ENCODE measurements around the gene ECHS1. TPM values are rescaled to one million over a fixed set of nuclear protein-coding genes. Genes with fewer than 3 reads are reported as not detected.

The ECHS1 gene
- total RNA-seq, 1 experiment from 2014 or later = 37.3 TPM

DNA sequence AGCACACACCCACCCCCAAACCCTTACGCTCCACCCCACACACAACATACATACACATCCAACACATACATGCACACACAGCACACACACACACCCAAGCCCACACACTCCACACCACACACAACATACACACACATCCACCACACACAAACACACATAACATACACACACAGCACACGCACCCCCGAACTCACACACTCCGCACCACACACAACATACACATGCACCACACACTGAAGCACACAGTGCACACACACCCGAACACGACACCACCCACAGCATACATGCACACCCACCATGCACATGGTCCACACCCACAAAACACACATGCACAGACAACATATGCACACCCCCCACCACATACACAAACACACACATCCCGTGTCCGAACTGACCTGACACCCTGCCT, 24.0 kb downstream of the ECHS1 start:
- Histone ChIP-seq H3K9ac (ENCODE audit: low read length) (no peak overlapping the region), H3K27me3 (ENCODE audit: low read length) (no peaks in the 10 kb centered on the region), H3K9me2 (replicated peaks; ENCODE audit: insufficient read depth, low read length) (no peaks in the 10 kb centered on the region), H3K36me3 (ENCODE audit: insufficient read depth, low read length) (no peaks in the 10 kb centered on the region), H4K20me1 (ENCODE audit: insufficient read depth, low read depth, low read length) (no peaks in the 10 kb centered on the region), H2AFZ (ENCODE audit: low read length) (no peak overlapping the region), H3K9me3 (ENCODE audit: low read length) (no peaks in the 10 kb centered on the region), H3K4me1 (ENCODE audit: low read length) (no peaks in the 10 kb centered on the region), H3K27ac (ENCODE audit: low read length) (no peak overlapping the region), H3K79me2 (ENCODE audit: low read length) (no peaks in the 10 kb centered on the region), H3K4me3 (ENCODE audit: low read length) (no peak overlapping the region), H3K4me2 (ENCODE audit: low read depth, low read length, poor library complexity, severe bottlenecking) (no peak overlapping the region)
- no peak for DNase-seq

DNA sequence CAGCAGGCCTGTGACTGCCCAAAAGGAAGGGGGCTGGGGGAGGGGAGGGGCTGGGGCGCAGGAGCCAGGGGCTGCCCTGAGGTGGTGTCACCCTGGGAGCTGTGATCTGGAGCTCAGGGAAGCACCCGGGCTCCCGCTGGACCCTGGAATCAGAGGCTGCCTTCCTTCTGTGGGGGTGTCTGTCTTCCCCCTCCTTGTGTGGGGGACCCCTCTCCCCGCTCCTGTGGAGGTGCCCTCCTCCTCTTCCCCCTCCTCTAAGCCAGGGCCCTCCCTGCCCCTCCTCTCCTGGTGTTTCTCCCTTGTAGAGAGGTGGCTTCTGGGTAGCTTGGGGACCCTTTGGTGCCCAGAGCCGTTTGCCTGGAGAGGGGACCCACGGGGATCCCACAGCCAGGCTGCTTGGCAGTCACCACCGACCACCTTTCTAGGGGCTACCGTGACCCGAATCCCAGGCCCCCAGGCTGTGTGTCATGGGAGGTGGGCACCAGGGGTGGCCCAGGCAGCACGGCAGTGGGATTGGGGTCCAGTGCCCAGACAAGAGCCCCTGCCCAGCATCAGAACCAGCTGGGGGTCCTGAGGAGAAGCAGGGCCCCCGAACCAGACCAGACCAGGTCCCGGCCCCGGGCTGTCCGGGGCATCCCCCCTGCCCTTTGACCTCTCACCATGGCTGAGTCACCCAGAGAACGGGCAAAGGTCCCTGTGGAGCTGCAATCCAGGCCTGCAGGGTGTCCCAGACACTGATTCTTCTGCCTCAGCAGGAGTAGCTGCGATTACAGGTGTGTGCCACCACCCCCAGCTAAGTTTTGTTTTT, 25.2 kb downstream of the ECHS1 start:
- DNase-seq = no peak
- no peak overlapping the region for H3K9ac ChIP-seq (ENCODE audit: low read length)
- H3K79me2 ChIP-seq (ENCODE audit: low read length) = no peaks in the 10 kb centered on the region

DNA sequence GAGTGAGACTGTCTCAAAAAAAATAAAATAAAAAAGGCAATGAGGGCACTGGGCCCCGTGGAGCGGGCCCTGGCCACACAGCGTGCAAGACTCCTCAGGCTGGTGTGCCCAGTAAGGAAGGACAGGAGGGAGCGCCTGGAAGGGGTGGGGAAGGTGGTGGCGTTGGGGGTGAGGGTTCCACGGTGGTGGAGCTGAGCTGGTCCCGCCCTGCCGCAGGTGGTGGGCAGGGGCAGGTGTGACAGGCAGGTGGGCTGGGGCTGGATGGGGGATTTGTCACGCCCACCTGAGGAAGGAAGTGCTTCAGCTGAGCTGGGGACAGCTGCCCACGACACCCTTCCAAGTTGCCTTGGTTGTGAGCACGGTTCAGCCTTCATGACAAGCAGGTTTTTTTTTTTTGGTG, 26.7 kb downstream of the ECHS1 start:
- H3K27me3 ChIP-seq (ENCODE audit: low read length) = no peaks in the 10 kb centered on the region
- H3K4me3 ChIP-seq (ENCODE audit: low read length) = no peak overlapping the region
- no peaks in the 10 kb centered on the region for H3K9me3 ChIP-seq (ENCODE audit: low read length)
- no peak overlapping the region for H3K4me2 ChIP-seq (ENCODE audit: low read depth, low read length, poor library complexity, severe bottlenecking)
- H3K9ac ChIP-seq (ENCODE audit: low read length) = no peak overlapping the region
- H3K36me3 ChIP-seq (ENCODE audit: insufficient read depth, low read length) = no peaks in the 10 kb centered on the region
- H3K4me1 ChIP-seq (ENCODE audit: low read length) = no peaks in the 10 kb centered on the region
- H4K20me1 ChIP-seq (ENCODE audit: insufficient read depth, low read depth, low read length) = no peaks in the 10 kb centered on the region
- no peaks in the 10 kb centered on the region for H3K9me2 ChIP-seq (replicated peaks; ENCODE audit: insufficient read depth, low read length)
- H3K27ac ChIP-seq (ENCODE audit: low read length) = no peak overlapping the region
- H2AFZ ChIP-seq (ENCODE audit: low read length) = no peak overlapping the region
- H3K79me2 ChIP-seq (ENCODE audit: low read length) = no peaks in the 10 kb centered on the region
- no peak for DNase-seq

More for the DNA sequence above, 25.2 kb downstream of the ECHS1 start:
- Histone ChIP-seq H4K20me1 (ENCODE audit: insufficient read depth, low read depth, low read length) (no peaks in the 10 kb centered on the region), H2AFZ (ENCODE audit: low read length) (no peak overlapping the region), H3K27me3 (ENCODE audit: low read length) (no peaks in the 10 kb centered on the region), H3K9me3 (ENCODE audit: low read length) (no peaks in the 10 kb centered on the region), H3K27ac (ENCODE audit: low read length) (no peak overlapping the region), H3K36me3 (ENCODE audit: insufficient read depth, low read length) (no peaks in the 10 kb centered on the region), H3K4me2 (ENCODE audit: low read depth, low read length, poor library complexity, severe bottlenecking) (no peak overlapping the region), H3K4me3 (ENCODE audit: low read length) (no peak overlapping the region), H3K9me2 (replicated peaks; ENCODE audit: insufficient read depth, low read length) (no peaks in the 10 kb centered on the region), H3K4me1 (ENCODE audit: low read length) (no peaks in the 10 kb centered on the region)

DNA sequence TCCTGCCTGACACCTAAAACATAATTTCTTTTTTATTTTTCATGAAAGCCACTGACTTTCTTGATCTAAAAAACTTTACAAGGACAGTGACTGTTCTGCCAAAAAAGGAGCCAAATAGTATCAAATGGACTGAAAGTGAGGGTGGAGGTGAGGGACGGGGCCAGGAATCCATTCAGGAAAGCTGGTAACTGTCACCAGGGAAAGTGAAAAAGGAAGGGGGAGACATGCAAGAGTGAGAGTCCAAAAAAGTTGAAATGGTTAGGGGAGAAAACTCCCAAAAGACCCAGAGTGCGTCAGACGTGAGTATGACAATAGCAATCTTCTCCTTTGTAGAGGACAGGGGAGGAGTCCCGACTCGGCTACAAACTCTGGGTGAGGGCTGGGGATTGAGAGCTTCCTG, 28.9 kb downstream of the ECHS1 start:
- Histone ChIP-seq H3K4me1 (ENCODE audit: low read length) (no peaks in the 10 kb centered on the region), H4K20me1 (ENCODE audit: insufficient read depth, low read depth, low read length) (no peaks in the 10 kb centered on the region), H3K27ac (ENCODE audit: low read length) (no peak overlapping the region), H3K4me2 (ENCODE audit: low read depth, low read length, poor library complexity, severe bottlenecking) (no peak overlapping the region), H3K4me3 (ENCODE audit: low read length) (no peak overlapping the region), H3K27me3 (ENCODE audit: low read length) (no peaks in the 10 kb centered on the region), H3K9me2 (replicated peaks; ENCODE audit: insufficient read depth, low read length) (no peaks in the 10 kb centered on the region), H3K9me3 (ENCODE audit: low read length) (peaks cover 2% of the 10 kb centered on the region; the same call in 1 of the 2 replicates), H3K9ac (ENCODE audit: low read length) (no peak overlapping the region), H2AFZ (ENCODE audit: low read length) (no peak overlapping the region), H3K36me3 (ENCODE audit: insufficient read depth, low read length) (no peaks in the 10 kb centered on the region), H3K79me2 (ENCODE audit: low read length) (no peaks in the 10 kb centered on the region)
- no peak for DNase-seq

DNA sequence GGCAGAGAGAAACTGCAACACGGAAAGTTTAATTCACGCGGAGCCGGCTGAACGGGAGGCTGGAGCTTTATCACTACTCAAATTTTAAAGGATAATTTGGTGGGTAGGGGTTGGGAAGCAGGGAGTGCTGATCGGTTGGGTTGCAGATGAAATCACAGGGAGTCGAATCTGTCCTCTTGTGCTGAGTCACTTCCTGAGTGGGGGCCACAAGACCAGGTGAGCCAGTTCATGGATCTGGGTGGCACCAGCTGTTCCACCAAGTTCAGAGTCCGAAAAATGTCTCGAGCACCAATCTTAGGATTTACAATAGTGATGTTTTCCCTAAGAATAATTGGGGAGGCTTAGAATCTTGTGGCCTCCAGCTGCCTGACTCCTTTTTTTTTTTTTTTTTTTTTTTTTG, 29.6 kb downstream of the ECHS1 start:
- Histone ChIP-seq H3K4me2 (ENCODE audit: low read depth, low read length, poor library complexity, severe bottlenecking) (no peak overlapping the region), H3K27ac (ENCODE audit: low read length) (no peak overlapping the region), H3K9me2 (replicated peaks; ENCODE audit: insufficient read depth, low read length) (no peaks in the 10 kb centered on the region), H3K4me1 (ENCODE audit: low read length) (no peaks in the 10 kb centered on the region), H3K79me2 (ENCODE audit: low read length) (no peaks in the 10 kb centered on the region), H3K36me3 (ENCODE audit: insufficient read depth, low read length) (no peaks in the 10 kb centered on the region), H3K9me3 (ENCODE audit: low read length) (peaks cover 8% of the 10 kb centered on the region), H3K4me3 (ENCODE audit: low read length) (no peak overlapping the region), H4K20me1 (ENCODE audit: insufficient read depth, low read depth, low read length) (no peaks in the 10 kb centered on the region), H3K27me3 (ENCODE audit: low read length) (no peaks in the 10 kb centered on the region), H2AFZ (ENCODE audit: low read length) (no peak overlapping the region), H3K9ac (ENCODE audit: low read length) (no peak overlapping the region)
- DNase-seq = no peak

DNA sequence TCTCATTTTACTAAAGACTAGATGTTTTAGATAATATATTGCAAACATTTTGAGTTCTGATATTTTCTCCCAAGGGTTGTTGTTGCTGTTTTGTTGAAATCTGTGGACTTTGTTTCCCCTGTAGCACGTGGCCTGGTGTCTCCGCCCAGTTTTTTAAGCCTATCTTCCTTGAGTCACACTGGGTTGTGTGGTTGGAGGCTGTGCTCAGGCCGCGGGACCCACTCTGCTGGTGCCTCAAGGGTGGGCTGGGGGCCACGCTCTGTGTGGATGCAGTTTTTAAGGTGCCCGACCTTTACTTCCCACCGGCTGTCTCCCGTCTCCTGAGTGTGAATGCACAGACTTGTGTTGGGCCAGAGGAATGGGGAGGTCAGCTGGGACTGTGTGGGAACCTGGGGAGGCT, 30.2 kb downstream of the ECHS1 start:
- H3K27ac ChIP-seq (ENCODE audit: low read length) = no peak overlapping the region
- no peak overlapping the region for H3K4me3 ChIP-seq (ENCODE audit: low read length)
- no peaks in the 10 kb centered on the region for H3K27me3 ChIP-seq (ENCODE audit: low read length)
- no peaks in the 10 kb centered on the region for H3K4me1 ChIP-seq (ENCODE audit: low read length)
- no peaks in the 10 kb centered on the region for H3K36me3 ChIP-seq (ENCODE audit: insufficient read depth, low read length)
- H3K9me2 ChIP-seq (replicated peaks; ENCODE audit: insufficient read depth, low read length) = no peaks in the 10 kb centered on the region
- DNase-seq = no peak
- H3K79me2 ChIP-seq (ENCODE audit: low read length) = no peaks in the 10 kb centered on the region
- no peak overlapping the region for H3K4me2 ChIP-seq (ENCODE audit: low read depth, low read length, poor library complexity, severe bottlenecking)
- no peak overlapping the region for H2AFZ ChIP-seq (ENCODE audit: low read length)
- peaks cover 14% of the 10 kb centered on the region for H3K9me3 ChIP-seq (ENCODE audit: low read length)
- no peak overlapping the region for H3K9ac ChIP-seq (ENCODE audit: low read length)
- H4K20me1 ChIP-seq (ENCODE audit: insufficient read depth, low read depth, low read length) = no peaks in the 10 kb centered on the region

DNA sequence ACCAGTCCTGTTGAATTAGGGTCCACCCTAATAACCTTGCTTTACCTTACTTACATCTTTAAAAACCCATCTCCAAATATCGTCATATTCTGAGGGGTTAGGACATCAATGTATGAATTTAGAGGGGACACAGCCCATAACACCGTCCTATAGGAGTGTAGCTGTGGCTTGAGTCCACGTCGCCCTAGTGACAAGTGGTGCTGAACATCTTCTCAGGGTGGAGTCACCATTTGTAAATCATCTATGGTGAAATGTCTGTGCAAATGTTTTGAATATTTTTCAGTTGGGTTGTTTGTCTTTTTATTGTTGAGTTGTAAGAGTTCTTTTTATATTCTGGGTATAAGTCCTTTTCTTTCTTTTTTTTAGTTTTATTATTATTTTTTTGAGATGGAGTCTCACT, 31.2 kb downstream of the ECHS1 start:
- H3K9me3 ChIP-seq (ENCODE audit: low read length) = peaks cover 22% of the 10 kb centered on the region
- H3K4me2 ChIP-seq (ENCODE audit: low read depth, low read length, poor library complexity, severe bottlenecking) = no peak overlapping the region
- no peaks in the 10 kb centered on the region for H3K27me3 ChIP-seq (ENCODE audit: low read length)
- no peak for DNase-seq
- no peak overlapping the region for H3K9ac ChIP-seq (ENCODE audit: low read length)
- H2AFZ ChIP-seq (ENCODE audit: low read length) = no peak overlapping the region
- no peaks in the 10 kb centered on the region for H3K4me1 ChIP-seq (ENCODE audit: low read length)
- H4K20me1 ChIP-seq (ENCODE audit: insufficient read depth, low read depth, low read length) = no peaks in the 10 kb centered on the region
- no peaks in the 10 kb centered on the region for H3K9me2 ChIP-seq (replicated peaks; ENCODE audit: insufficient read depth, low read length)
- no peak overlapping the region for H3K4me3 ChIP-seq (ENCODE audit: low read length)
- H3K36me3 ChIP-seq (ENCODE audit: insufficient read depth, low read length) = no peaks in the 10 kb centered on the region
- no peak overlapping the region for H3K27ac ChIP-seq (ENCODE audit: low read length)
- H3K79me2 ChIP-seq (ENCODE audit: low read length) = no peaks in the 10 kb centered on the region

DNA sequence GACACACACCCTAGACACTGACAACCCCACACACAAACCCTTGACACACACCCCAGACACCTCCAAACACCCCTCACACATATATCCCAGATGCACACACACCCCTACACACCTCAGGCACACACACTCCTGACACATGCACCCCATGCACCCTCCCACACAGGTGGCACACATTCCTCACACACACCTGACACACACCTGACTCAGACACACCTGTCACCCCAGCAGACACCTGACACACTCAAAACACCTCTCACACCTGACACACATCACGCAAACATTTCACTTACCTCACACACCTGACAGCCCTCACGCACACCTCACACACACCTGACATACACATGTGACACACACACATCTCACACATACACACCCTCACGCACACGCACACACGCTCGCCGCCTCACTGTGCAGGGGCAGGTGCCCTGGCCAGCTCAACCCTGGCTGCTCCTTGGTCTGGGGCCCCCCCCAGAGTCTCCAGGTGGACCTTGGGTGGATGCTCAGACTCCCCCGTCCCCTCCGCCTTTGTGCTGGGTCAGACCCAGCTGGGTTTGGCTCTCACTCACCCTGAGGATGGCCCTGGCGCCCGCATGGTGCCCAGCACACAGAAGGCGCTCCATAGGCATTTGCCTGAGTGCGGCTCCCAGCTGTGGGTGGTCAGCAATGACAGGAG, 33.3 kb downstream of the ECHS1 start:
- Histone ChIP-seq H3K27me3 (ENCODE audit: low read length) (no peaks in the 10 kb centered on the region), H3K36me3 (ENCODE audit: insufficient read depth, low read length) (no peaks in the 10 kb centered on the region), H3K9me2 (replicated peaks; ENCODE audit: insufficient read depth, low read length) (no peaks in the 10 kb centered on the region), H3K4me2 (ENCODE audit: low read depth, low read length, poor library complexity, severe bottlenecking) (no peak overlapping the region), H3K9me3 (ENCODE audit: low read length) (peaks cover 22% of the 10 kb centered on the region), H3K4me3 (ENCODE audit: low read length) (no peak overlapping the region), H3K79me2 (ENCODE audit: low read length) (no peaks in the 10 kb centered on the region), H3K4me1 (ENCODE audit: low read length) (no peaks in the 10 kb centered on the region), H3K9ac (ENCODE audit: low read length) (no peak overlapping the region), H2AFZ (ENCODE audit: low read length) (no peak overlapping the region), H4K20me1 (ENCODE audit: insufficient read depth, low read depth, low read length) (no peaks in the 10 kb centered on the region), H3K27ac (ENCODE audit: low read length) (no peak overlapping the region)
- no peak for DNase-seq

All from Karpas-422 (cell line).